ENCODE data around the gene SH3D19.

Gene SH3D19

DNA sequence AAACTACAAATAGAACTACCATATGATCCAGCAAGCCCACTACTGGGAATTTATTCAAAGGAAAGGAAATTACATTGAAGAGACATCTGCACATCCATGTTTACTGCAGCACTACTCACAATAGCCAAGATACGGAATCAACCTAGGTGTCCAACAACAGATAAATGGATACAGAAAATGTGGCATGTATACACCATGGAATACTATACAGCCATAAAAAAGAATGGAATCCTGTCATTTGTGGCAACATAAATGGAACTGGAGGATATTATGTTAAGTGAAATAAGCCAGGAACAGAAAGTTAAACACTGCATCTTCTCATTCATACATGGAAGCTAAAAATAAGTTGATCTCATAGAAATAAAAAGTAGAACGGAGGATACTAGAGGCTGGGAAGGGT, 167.9 kb downstream of the SH3D19 start:
- DNase-seq (ENCODE audit: low read depth) = no peak
- TF ChIP-seq, protein P1, sequence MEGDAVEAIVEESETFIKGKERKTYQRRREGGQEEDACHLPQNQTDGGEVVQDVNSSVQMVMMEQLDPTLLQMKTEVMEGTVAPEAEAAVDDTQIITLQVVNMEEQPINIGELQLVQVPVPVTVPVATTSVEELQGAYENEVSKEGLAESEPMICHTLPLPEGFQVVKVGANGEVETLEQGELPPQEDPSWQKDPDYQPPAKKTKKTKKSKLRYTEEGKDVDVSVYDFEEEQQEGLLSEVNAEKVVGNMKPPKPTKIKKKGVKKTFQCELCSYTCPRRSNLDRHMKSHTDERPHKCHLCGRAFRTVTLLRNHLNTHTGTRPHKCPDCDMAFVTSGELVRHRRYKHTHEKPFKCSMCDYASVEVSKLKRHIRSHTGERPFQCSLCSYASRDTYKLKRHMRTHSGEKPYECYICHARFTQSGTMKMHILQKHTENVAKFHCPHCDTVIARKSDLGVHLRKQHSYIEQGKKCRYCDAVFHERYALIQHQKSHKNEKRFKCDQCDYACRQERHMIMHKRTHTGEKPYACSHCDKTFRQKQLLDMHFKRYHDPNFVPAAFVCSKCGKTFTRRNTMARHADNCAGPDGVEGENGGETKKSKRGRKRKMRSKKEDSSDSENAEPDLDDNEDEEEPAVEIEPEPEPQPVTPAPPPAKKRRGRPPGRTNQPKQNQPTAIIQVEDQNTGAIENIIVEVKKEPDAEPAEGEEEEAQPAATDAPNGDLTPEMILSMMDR (IDR thresholded peaks at IDR 0.05; ENCODE audit: control insufficient read depth, insufficient read depth, low read depth, low read length, missing control alignments) = no peak

DNA sequence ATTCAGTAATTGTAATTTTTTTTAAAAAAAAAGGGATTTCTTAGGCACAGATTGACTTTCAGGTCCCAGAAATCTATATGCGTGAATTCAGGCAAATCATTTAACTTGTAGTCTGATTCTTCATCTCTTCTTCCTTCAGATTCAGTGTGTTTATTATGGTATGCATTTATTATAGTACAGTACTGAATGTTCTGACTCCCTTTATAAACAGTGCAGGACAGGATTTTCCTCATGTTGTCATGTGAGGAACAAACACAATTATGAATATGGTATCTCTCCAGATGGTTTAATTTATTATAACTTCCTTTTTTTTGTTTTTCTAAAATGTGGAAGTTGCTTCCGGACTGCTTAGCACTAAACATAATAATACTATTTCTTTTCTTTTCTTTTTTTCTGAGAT, 171.8 kb downstream of the SH3D19 start:
- TF ChIP-seq, protein P1 (IDR thresholded peaks at IDR 0.05; ENCODE audit: control insufficient read depth, insufficient read depth, low read depth, low read length, missing control alignments) = no peak
- no peak overlapping the region for H3K4me3 ChIP-seq (ENCODE audit: control insufficient read depth, low read depth, low read length)
- no peak for DNase-seq (ENCODE audit: low read depth)

More for the DNA sequence above, 167.9 kb downstream of the SH3D19 start:
- H3K4me3 ChIP-seq (ENCODE audit: control insufficient read depth, low read depth, low read length) = no peak overlapping the region

GRCh38 chr4:151152028-151152427, 173.4 kb downstream of the SH3D19 start:
- TF ChIP-seq, protein P1 (IDR thresholded peaks at IDR 0.05; ENCODE audit: control insufficient read depth, insufficient read depth, low read depth, low read length, missing control alignments) = no peak
- DNase-seq (ENCODE audit: low read depth) = no peak
- no peak overlapping the region for H3K4me3 ChIP-seq (ENCODE audit: control insufficient read depth, low read depth, low read length)

- no peak overlapping the region for H3K4me3 ChIP-seq (ENCODE audit: control insufficient read depth, low read depth, low read length)
- TF ChIP-seq, protein P1 (IDR thresholded peaks at IDR 0.05; ENCODE audit: control insufficient read depth, insufficient read depth, low read depth, low read length, missing control alignments) = no peak
- DNase-seq (ENCODE audit: low read depth) = no peak
These were observed 174.4 kb downstream of the SH3D19 start for GRCh38 chr4:151150821-151151580.

DNA sequence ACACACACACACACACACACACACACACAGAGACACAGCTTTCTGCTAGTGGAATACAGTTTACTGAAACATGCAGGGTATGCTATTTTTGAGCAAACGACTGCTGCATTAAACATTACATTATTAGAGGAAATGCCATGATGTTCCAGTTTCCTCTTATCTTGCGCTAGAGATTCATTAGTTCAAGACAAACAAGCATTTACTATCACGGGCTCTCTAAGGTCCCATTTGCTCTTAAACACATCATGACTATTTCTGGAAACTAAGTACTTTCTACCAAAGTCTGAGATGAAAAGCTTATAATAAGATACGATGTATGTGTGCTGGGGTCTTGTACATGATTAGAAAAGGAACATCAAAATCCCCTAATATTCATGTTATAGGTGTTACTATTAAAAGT, 177.1 kb downstream of the SH3D19 start:
- DNase-seq (ENCODE audit: low read depth) = no peak
- H3K4me3 ChIP-seq (ENCODE audit: control insufficient read depth, low read depth, low read length) = no peak overlapping the region
- TF ChIP-seq, protein P1 (IDR thresholded peaks at IDR 0.05; ENCODE audit: control insufficient read depth, insufficient read depth, low read depth, low read length, missing control alignments) = no peak

DNA sequence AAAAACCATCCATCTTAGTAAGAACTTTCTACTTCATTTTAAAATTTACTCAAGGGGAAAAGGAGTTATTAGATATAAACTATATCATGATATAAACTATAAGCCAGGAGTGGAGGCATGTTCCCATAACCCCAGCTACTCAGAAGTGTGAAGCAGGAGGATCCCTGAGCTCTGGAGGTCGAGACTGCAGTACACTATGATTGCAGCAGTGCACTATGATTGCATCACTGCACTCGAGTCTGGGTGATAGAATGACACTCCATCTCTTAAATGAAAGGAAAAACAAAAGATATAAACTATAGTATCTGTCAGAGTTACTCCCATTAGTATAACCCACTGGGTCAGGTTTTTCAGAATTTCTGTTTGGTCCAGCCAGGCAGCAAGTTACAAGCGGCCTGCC, 178.4 kb downstream of the SH3D19 start:
- DNase-seq (ENCODE audit: low read depth) = no peak
- H3K4me3 ChIP-seq (ENCODE audit: control insufficient read depth, low read depth, low read length) = no peak overlapping the region
- TF ChIP-seq, protein P1 (IDR thresholded peaks at IDR 0.05; ENCODE audit: control insufficient read depth, insufficient read depth, low read depth, low read length, missing control alignments) = no peak

Data from AG09309 (cell line).